HS-27A (cell line): Measurements from ENCODE around the gene ZBTB8OS.
"Not testable (repeated sequence)": the region's sequence is repeated elsewhere in the genome, so short reads cannot be mapped to it uniquely, and the experiment has no call there.

Source experiments
- DNase-seq: peaks from one replicate; pipeline ENCODE4 v3.0.0-alpha.2; 2012; ENCODE audit warnings: low read depth, missing footprints

Gene ZBTB8OS

DNA sequence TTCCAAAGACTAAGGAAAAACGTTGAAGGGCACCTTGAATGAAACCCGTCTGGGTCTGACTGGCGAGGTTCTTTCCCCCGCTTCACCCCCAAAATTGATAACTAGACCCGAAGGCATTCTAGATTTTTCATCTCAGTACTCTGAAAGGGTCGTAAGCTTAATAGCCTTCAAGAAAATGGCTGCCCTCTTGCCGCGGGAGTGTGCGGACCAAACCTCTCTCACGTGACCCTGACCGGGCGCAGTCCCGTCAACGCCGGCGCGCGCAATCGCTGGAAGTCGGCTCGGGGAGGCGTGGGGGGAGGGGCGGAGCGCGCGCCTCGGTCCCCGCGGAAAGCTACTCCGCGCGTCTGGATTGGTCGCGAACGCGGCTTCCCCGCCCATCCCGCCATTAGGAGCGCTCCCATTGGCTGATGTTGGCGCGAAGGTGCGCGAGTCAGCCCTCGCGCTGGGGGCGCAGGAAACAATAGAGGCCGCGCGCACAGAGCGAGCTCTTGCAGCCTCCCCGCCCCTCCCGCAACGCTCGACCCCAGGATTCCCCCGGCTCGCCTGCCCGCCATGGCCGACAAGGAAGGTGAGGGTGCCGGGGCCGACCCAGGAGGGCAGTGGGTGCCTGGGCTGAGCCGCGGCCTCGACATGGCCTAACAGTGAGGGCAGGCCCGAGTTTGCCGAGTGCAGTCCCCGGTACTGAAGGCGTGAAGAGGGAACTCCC is 556 bp upstream of the ZBTB8OS start, which contains the start of gene RBBP4:
RBBP4 (plus strand) TSS at position 457 of the 709 bp plus-strand sequence; CDS start at position 556, 99 bp downstream.
- peak; percentile 95 for DNase-seq

DNA sequence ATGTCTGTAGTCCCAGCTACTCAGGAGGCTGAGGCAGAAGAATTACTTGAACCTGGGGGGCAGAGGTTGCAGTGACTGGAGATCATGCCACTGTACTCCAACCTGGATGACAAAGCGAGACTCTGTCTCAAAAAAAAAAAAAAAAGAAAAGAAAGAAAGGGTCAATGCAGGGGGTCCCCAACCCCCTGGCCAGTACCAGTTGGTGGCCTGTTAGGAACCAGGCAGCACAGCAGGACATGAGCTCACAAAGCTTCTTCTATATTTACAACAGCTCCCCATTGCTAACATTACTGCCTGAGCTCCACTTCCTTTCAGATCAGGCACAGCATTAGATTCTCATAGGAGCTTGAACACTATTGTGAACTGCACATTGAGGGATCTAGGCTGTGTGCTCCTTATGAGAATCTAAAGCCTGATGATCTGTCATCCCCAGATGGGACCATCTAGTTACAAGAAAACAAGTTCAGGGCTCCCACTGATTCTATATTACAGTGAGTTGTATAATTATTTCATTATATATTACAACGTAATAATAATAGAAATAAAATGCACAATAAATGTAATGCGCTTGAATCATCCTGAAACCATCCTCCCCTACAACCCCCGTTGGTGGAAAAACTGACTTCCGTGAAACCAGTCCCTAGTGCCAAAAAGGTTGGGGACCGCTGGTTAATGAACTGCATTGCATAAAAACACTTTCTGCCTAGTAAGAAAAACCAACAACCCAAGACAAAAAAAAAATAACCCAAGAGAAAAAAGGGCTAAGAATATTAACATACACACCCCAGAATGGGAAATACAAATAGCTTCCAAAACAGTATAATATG is 2.8 kb downstream of the ZBTB8OS start:
- no peak for DNase-seq

DNA sequence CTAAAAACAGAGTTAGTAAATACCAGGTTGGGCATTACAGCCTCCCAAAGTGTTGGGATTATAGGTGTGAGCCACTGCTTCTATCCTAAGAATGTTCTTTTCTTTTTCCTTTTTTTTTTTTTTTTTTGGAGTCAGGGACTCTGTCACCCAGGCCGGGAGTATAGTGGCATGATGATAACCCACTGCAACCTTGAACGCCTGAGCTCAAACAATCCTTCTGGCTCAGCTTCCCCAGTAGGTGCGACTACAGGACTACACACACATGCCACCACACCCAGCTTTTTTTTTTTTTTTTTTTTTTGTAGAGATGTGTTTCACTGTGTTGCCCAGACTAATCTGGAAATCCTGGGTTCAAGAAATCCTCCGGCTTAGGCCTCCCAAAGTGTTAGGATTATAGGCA is 5.9 kb downstream of the ZBTB8OS start:
- DNase-seq: no peak

DNA sequence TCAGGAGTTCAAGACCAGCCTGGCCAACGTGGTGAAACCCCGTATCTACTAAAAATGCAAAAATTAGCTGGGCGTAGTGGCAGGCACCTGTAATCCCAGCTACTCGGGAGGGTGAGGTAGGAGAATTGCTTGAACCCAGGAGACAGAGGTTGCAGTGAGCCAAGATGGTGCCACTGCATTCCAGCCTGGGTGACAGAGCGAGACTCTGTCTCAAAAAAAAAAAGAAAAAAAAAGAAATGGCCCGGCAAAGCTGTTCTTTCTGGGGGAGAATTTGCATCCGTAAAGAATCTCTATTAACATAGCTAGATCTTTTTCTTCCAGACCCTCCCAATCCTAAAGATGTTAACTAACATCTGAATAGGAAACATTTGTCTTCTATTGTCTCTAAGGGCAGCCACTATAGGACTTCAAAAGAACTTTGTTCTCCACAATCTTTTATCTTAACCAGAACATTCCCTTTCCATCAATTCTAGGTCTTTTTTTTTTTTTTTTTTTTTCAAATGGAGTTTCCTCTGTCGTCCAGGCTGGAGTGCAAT is 8.0 kb downstream of the ZBTB8OS start:
- not testable (repeated sequence) for DNase-seq

DNA sequence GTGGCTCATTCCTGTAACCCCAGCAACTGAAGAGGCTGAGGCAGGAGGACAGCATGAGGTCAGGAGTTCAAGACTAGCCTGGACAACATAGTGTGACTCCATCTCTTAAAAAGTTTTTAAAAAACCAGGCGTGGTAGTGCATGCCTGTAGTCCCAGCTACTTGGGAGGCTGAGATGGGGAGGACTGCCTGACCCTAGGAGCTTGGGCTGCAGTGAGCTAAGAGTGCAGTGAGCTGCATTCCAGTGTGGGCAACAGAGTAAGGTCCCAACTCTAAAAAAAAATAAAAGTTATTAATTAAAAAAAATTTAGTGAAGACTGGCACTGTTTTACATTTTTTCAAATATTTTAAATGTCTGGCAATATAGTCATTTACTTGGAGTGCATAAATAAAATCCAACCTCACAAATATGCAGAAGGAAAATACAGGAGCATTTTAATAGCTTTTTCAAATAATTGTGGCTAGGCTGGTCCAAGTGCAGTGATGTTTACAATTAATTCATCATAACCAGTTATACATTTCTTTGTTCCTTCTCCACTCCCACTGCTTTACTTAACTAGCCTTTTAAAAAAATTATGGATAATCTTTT is 10.8 kb downstream of the ZBTB8OS start:
- DNase-seq: no peak

DNA sequence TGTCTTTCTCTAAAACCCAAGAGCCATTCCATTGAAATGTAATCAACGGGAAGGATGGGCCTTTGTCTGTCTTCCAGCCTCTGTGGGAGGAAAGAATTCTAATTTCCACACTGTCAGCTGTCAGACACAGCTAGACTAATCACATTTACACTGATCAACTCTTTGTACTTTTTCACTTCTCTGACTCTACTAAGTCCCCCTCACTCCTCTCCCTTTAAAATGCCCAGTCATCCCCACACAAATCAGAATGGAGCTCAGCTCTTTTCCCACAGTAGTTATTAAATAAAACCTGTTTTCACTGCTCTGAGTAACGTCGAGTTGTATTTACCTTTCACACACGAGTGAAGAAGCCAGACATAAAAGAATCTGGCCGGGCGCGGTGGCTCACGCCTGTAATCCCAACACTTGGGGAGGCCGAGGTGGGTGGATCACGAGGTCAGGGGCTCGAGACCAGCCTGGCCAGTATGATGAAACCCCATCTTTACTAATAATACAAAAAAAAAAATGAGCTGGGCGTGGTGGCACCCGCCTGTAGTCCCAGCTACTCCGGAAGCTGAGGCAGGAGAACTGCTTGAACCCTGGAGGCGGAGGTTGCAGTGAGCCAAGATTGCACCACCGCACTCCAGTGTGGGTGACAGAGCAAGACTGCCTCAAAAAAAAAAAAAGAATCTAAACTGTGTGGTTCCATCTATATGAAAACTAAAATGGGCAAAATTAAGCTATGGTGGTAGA is 13.3 kb downstream of the ZBTB8OS start:
- no peak for DNase-seq

DNA sequence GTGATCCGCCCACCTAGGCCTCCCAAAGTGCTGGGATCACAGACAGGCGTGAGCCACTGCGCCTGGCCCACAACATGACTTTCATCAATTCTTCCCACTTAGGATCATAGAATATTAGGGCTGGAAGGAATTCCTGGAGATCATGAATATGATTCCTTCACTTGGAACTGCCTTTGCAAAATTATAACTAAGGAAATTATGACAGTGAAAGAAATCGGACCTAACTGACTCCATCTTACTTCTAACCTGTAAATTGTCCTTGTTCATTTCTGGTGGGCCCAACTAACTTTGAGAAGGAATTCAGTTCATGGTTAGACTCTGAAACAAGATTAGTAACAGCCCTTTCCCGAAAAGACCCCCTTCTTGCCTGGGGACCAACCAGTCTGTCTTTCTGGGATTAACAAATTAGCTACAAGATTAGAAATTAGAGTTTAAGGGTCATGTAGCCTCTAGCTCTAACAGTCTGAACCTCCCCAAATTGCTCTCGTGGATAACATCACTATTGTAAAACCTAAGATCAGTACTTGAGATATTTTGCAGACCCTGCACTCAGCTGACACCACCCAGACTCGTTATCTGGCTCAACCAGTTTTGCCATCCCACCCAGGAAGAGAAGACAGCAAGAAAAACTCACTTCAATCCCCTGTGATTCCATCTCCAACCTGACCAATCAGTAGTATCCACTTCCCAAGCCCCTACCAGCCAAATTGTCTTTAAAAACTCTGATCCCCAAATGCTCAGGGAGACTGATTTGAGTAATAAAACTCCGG is 14.7 kb downstream of the ZBTB8OS start:
- DNase-seq: no peak

DNA sequence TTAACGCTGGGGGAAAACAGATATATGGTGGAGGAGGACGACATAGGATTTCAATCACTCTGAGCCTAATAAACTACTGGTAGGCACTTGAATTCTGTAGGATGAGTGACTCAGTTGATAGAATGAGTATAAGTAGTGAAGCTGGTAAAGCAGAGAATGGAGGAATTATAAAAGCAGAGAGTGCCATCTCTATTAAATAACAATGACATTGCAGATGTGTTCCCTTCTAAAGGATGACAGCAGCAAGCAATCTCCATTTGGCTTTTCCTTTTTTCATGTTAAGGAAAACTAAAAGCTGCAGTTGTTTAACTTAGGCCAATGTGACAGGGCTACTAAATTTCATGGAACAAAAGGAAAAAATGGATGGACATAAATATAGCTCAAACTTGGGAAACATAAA is 17.5 kb downstream of the ZBTB8OS start:
- no peak for DNase-seq

DNA sequence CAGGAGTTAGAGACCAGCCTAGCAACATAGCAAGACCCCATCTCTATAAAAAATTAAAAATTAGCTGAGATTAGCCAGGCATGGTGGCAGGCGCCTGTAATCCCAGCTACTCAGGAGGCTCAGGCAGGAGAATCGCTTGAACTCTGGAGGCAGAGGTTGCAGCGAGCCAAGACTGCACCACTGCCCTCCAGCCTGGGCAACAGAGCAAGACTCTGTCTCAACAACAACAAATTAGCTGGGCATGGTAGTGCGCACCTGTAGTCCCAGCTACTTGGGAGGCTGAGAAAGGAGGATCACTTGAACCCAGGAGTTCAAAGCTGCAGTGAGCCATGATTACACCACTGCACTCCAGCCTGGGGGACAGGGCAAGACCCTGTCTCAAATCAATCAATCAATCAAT is 20.2 kb downstream of the ZBTB8OS start:
- DNase-seq: not testable (repeated sequence)

DNA sequence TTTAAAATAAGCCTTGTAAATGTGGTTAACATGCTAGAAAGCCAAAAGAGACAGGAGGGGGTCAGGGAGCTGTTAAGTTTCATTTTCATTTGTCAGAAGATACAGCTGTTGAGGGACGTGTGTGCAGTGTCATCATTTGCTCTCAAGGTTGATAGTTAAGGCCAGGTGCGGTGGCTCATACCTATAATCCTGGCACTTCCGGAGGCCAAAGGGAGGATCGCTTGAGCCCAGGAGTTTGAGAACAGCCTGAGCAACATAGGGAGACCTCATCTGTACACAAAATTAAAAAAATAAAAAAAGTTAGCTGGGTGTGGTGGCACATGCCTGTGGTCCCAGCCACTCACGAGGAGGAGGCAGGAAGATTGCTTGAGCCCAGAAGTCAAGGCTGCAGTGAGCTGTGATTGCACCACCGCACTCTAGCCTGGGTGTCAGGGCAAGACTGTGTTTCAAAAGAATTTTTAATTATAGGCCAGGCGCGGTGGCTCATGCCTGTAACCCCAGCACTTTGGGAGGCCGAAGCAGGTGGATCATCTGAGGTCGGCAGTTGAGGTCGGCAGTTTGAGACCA is 22.7 kb downstream of the ZBTB8OS start:
- no peak for DNase-seq

DNA sequence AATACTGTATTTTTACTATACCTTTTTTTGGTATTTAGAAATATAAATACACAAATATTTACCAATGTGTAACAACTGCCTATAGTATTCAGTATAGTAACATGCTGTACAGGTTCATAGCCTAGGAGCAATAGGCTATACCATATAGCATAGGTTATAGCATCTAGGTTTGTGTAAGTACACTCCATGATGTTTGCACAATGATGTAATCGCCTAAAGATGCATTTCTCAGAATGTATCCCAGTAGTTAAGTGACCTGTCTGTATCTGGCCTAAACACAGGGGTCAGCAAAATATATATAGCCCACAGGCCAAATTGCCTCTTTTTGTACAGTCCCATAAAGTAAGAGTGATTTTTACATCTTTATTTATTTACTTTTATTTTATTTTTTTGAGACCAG is 24.2 kb downstream of the ZBTB8OS start:
- DNase-seq: no peak

DNA sequence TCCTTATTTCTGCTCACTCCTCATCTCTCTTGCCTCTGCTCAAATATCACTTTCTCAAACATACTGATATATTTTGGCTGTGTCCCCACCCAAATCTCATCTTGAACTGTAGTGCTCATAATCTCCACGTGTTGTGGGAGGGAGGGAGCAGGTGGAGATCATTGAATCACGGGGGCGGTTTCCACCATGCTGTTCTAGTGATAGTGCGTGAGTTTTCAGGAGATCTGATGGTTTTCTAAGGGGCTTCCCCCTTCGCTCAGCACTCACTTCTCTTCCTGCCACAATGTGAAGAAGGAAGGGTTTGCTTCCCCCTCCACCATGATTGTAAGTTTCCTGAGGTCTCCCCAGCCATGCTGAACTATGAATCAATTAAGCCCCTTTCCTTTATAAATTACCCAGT is 26.6 kb downstream of the ZBTB8OS start:
- DNase-seq: no peak

DNA sequence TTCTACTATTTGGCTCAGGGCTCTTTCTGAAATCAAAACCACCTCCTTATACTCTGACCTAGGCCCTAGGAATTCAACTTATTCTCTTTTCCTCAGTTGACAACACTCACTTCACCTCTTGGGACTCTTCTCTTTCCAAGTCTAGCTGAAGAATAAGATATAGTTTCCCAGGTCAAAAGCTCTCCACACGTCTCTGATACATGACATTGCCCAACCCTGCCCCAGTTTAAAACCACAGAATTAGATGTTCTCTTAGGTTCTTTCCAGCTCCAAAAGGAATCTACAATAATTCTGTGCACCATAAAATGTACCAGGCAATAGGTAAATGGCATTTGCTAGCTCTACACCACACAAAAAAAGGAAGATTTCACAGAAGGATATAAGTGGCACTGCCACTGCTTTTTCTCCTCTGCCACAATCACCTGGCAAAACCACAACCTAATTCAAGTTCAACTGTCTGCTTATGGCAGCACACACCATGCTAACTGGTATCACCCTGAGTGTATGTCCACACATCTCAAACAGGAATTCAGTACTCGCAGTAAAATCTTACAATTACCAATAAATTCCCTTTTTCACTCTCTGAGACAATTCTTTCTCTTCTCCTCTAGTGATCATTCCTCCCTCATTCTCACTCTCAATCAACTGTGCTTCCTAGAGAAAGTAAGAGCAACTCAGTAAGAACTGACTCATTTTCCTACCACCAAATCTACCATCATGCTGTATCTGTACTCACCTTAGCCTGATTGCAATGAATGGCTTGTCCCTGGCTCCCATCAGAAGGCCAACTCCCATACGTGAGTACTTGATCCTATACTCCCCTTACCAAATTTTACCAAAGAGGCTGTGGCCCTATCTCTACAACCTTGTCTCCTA is 27.3 kb downstream of the ZBTB8OS start:
- no peak for DNase-seq

DNA sequence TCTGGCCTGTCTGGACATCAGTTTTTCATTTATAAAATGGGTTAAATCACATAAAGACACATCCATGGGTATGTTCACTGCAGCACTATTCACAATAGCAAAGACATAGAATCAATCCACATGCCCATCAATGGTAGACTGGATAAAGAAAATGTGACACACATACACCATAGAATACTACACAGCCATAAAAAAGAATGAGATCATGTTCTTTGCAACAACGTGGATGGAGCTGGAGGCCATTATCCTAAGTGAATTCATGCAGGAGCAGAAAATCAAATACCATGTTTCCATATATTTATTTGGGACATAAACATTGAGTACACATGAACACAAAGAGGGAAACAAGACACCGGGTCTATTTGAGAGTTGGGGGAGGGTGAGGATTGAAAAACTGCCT is 28.1 kb downstream of the ZBTB8OS start:
- no peak for DNase-seq

DNA sequence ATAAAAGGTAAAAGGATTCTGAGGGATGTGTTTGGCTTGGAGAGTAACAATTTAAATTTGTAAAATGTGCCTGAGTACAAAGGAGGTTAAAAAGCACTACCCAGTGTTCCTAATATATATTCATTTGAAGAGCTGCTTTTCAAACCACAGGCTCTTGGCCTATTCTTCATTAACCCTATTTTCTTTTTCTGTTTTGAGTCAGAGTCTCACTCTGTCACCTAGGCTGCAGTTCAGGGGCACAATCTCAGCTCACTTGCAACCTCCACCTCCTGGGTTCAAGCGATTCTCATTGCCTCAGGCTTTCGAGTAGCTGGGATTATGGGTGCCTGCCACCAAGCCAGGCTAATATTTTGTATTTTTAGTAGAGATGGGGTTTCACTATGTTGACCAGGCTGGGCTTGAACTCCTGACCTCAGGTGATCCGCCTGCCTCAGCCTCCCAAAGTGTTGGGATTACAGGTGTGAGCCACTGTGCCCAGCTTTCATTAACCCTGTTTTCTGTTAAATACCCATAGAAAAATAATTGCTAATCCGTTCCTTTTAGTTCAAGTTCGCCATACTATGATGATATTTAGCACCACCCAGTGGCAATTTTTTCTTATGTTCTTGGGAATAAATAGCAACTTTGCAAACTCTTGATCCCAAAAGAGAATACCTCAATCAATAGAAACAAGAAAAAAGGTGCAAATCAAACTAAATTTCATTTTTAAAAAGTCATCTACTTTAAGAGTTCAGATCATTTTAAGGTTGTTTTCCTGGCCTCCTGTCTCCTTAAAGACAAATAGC is 30.5 kb downstream of the ZBTB8OS start:
- DNase-seq: no peak

DNA sequence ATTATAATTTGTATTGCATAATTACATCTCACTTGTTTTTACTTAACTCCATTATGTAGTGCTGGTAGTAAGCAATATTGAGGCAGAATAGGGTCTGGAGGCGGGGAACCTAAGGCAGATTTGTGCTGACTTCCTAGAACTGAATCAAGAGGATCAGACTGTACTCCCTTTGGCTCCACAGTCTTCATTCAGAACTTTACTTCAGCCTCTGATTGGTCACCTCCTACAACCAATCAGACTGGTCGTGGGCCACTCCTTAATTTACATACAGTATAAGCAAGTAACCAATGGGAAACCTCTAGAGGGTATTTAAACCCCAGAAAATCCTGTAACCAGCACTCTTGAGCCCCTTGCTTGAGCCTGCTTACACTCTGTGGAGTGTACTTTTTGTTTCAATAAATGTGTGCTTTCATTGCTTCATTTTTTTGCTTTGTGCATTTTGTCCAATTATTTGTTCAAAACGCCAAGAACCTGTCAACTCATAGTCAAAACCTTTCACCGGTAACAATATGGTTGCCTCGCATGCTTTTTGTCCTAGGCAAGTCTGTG is 31.6 kb downstream of the ZBTB8OS start:
- DNase-seq: no peak

DNA sequence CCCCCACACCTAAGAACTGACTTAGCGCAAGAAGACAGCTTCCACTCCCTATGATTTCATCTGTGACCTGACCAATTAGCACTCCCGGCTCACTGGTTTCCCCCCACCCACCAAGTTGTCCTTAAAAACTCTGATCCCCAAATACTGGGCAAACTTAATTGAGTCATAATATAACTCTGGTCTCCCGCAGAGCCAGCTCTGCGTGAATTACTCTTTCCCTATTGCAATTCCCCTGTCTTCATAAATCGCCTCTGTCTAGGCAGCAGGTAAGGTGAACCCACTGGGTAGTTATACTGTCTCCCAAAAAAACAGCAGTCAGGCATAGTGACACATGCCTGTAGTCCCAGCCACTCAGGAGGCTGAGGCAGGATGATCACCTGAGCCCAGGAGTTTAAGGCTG is 36.9 kb downstream of the ZBTB8OS start:
- no peak for DNase-seq

DNA sequence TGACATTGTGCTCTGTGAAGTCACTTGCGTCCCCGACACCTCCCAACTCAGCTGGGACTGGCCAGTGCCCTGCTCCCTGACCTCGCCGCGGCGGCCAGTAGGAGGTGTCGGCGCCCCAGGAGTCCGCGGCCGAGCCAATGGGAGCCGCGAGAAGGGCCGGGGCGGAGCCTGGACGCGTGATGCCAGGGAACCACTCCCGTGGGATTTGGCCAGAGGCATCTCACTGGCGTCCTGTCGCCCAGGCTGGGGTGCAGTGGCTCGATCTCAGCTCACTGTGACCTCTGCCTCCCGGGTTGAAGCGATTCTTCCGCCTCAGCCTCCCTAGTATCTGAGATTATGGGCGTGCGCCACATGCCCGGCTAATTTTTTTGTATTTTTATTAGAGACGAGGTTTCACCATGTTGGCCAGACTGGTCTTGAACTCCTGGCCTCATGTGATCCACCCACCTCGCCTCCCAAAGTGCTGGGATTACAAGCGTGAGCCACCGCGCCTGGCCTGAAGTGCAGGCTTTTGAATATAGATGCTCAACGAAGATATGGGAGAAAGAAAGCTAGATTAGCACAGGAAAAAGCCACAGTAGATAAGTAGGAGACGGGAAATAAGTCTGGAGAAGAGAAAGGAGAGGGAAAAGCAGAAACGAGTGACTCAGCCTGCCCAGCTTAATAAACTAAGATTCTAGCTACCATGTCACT is 38.0 kb downstream of the ZBTB8OS start:
- no peak for DNase-seq
